Endothelial cell of umbilical vein (primary cell): ENCODE measurements around the gene PPOX.

Experiments
- CTCF ChIP-seq, 2 donors: IDR thresholded peaks; 1 replicate in 1 of 2; 2 replicates in 1 of 2; pipeline ENCODE4 v1.5.1; 2011; ENCODE audit warnings: low read length in 2 of 2, mild to moderate bottlenecking in 2 of 2, moderate library complexity in 2 of 2, control low read depth in 1 of 2, inconsistent platforms in 1 of 2, low read depth in 1 of 2; ENCODE audit not compliant: insufficient read depth in 1 of 2; ENCODE audit errors: extremely low read depth in 1 of 2
- EZH2 ChIP-seq: IDR thresholded peaks from 2 replicates; pipeline ENCODE4 v1.6.1; 2012; ENCODE audit warnings: borderline replicate concordance, low read depth, mild to moderate bottlenecking, moderate library complexity, low read length, inconsistent platforms; ENCODE audit not compliant: severe bottlenecking
- JUN ChIP-seq: IDR thresholded peaks from 2 replicates; pipeline ENCODE4 v1.6.1; 2011; ENCODE audit warnings: borderline replicate concordance, low read depth; ENCODE audit not compliant: insufficient read length, insufficient read depth
- POLR2A ChIP-seq: IDR thresholded peaks from 2 replicates; pipeline ENCODE4 v1.6.1; 2012; ENCODE audit warnings: low read depth, mild to moderate bottlenecking, control low read depth, low read length
- POLR2AphosphoS5 ChIP-seq: IDR thresholded peaks from 2 replicates; pipeline ENCODE4 v1.6.1; 2012; ENCODE audit warnings: low read depth, mild to moderate bottlenecking, control low read depth, low read length, moderate library complexity; ENCODE audit not compliant: insufficient read depth

GRCh38 chr1:161165742-161166668, at the start of gene PPOX:
- peak; percentile 42 to 60 for TF ChIP-seq CTCF (IDR thresholded peaks at IDR 0.05; ENCODE audit: extremely low read depth in 1 of 2, insufficient read depth in 1 of 2, low read depth in 1 of 2, low read length in 2 of 2)
- no peak for TF ChIP-seq EZH2
- TF ChIP-seq JUN = no peak
- TF ChIP-seq POLR2A = peak; percentile 21
- peak; percentile 71 for TF ChIP-seq POLR2AphosphoS5
